A673 (cell line): Measurements from ENCODE around the gene COBLL1.

Source experiments
- EZH2 ChIP-seq: fragments of 200-600 bp; sonication (generic); IDR thresholded peaks from 2 replicates; pipeline ENCODE4 v1.6.1; 2017; ENCODE audit warnings: borderline replicate concordance, low read depth, mild to moderate bottlenecking, mixed read lengths, antibody characterized with exemption, low read length; ENCODE audit not compliant: poor library complexity, severe bottlenecking
- TF ChIP-seq, protein P1 (sequence below): fragments of 300-800, 200-600 bp; sonication (generic); conservative IDR thresholded peaks from 2 replicates; pipeline ENCODE4 v1.5.1; 2017; ENCODE audit warnings: low read depth, mild to moderate bottlenecking, antibody characterized with exemption, low read length, moderate library complexity, mixed read lengths

DNA sequence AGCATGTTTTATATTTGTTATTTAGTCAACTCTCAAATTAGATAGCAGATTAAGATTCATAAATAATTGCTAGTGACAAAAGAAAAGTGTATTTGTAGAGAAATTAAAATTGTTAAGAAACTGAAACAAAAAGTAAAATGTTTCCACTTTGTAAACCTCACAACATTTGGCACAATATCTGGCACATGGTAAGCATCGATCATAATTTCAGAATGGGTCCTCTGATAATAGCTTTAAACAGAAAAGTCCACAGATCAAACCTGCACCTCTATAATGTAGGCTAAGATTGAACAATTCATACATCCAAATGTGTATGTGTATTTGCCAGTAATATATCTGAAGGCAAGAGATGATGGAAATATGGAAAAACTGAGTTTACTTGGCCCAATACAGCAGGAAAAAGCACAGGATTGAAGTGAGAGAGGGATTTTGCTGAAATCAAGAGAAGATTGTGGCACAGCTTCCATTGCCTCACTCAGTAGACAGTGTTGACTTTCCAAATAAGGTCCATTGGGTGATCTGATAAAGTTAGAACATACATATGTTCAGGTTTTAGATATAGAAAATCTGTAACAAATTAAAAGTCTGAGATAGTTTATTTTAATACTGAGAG is 39.4 kb downstream of the COBLL1 start:
- TF ChIP-seq, protein P1, sequence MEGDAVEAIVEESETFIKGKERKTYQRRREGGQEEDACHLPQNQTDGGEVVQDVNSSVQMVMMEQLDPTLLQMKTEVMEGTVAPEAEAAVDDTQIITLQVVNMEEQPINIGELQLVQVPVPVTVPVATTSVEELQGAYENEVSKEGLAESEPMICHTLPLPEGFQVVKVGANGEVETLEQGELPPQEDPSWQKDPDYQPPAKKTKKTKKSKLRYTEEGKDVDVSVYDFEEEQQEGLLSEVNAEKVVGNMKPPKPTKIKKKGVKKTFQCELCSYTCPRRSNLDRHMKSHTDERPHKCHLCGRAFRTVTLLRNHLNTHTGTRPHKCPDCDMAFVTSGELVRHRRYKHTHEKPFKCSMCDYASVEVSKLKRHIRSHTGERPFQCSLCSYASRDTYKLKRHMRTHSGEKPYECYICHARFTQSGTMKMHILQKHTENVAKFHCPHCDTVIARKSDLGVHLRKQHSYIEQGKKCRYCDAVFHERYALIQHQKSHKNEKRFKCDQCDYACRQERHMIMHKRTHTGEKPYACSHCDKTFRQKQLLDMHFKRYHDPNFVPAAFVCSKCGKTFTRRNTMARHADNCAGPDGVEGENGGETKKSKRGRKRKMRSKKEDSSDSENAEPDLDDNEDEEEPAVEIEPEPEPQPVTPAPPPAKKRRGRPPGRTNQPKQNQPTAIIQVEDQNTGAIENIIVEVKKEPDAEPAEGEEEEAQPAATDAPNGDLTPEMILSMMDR, result no peak
- no peak for TF ChIP-seq EZH2
